HEK293 (cell line): ENCODE results near the gene TMEM184A.

Source experiments
- CTCF ChIA-PET: fragments of 350-600 bp; formaldehyde crosslinking; extraction: SDS; loops from one replicate; lab custom pipeline; 2021; ENCODE audit warnings: antibody characterized with exemption; lab: Yijun Ruan, JAX
- POLR2A ChIA-PET: fragments of 300-600 bp; formaldehyde crosslinking; extraction: SDS; loops from one replicate; lab custom pipeline; 2020; ENCODE audit warnings: antibody characterized with exemption, inconsistent platforms; lab: Yijun Ruan, JAX
- H3K27ac ChIP-seq: fragments of 200-500 bp; sonication (Bioruptor generic); 2 replicates; pipeline ENCODE4 v1.5.1; 2014; ENCODE audit warnings: low read depth, low read length, control low read depth, inconsistent platforms; ENCODE audit errors: extremely low read depth
- H3K36me3 ChIP-seq, 2 experiments: fragments of 200-500 bp in 1 of 2; sonication (Bioruptor generic) in 1 of 2; 1 replicate in 1 of 2; 2 replicates in 1 of 2; pipeline ENCODE4 v1.5.1; 2014 to 2017; ENCODE audit warnings: inconsistent platforms in 2 of 2, low read length in 2 of 2; ENCODE audit not compliant: control insufficient read depth in 2 of 2, insufficient read depth in 1 of 2
- H3K4me1 ChIP-seq: fragments of 200-500 bp; sonication (Bioruptor generic); 2 replicates; pipeline ENCODE4 v1.5.1; 2014; ENCODE audit warnings: mild to moderate bottlenecking, low read length, inconsistent platforms; ENCODE audit not compliant: control insufficient read depth, insufficient read depth
- H3K4me3 ChIP-seq: 2 replicates; pipeline ENCODE4 v1.5.1; 2011; ENCODE audit warnings: low read depth, mild to moderate bottlenecking, control low read depth, low read length, moderate library complexity
- H3K9me3 ChIP-seq: fragments of 200-500 bp; sonication (Bioruptor generic); 2 replicates; pipeline ENCODE4 v1.5.1; 2014; ENCODE audit warnings: low read depth, low read length, inconsistent platforms; ENCODE audit not compliant: control insufficient read depth, insufficient read depth
- IKZF3 ChIP-seq: fragments of 450-650 bp; IDR thresholded peaks from 2 replicates; pipeline ENCODE4 v1.5.0; 2018; ENCODE audit warnings: missing biosample characterization, mild to moderate bottlenecking, missing genetic modification characterization, moderate library complexity
- KLF7 ChIP-seq: fragments of 450-650 bp; formaldehyde crosslinking; IDR thresholded peaks from 2 replicates; pipeline ENCODE4 v1.5.1; 2016; ENCODE audit warnings: missing biosample characterization, missing genetic modification characterization, borderline replicate concordance
- MEIS1 ChIP-seq: sonication (generic); formaldehyde crosslinking; IDR thresholded peaks from 2 replicates; pipeline ENCODE4 v1.8.1; 2022; ENCODE audit warnings: missing genetic modification reagents, mild to moderate bottlenecking, borderline replicate concordance
- PATZ1 ChIP-seq: fragments of 450-650 bp; formaldehyde crosslinking; IDR thresholded peaks from 2 replicates; pipeline ENCODE4 v1.5.1; 2016; ENCODE audit warnings: missing biosample characterization, missing genetic modification characterization
- ZBTB7A ChIP-seq: fragments of 450-650 bp; formaldehyde crosslinking; IDR thresholded peaks from 2 replicates; pipeline ENCODE4 v1.5.1; 2016; ENCODE audit warnings: low read depth, missing biosample characterization, missing genetic modification characterization
- ZFP3 ChIP-seq: fragments of 450-650 bp; formaldehyde crosslinking; IDR thresholded peaks from 2 replicates; pipeline ENCODE4 v1.5.1; 2016; ENCODE audit warnings: low read depth, missing biosample characterization, missing genetic modification characterization
- ZNF175 ChIP-seq: fragments of 450-650 bp; formaldehyde crosslinking; IDR thresholded peaks from 2 replicates; pipeline ENCODE4 v1.5.1; 2016; ENCODE audit warnings: missing biosample characterization, missing genetic modification characterization
- ZNF350 ChIP-seq: fragments of 450-650 bp; formaldehyde crosslinking; IDR thresholded peaks from 2 replicates; pipeline ENCODE4 v1.5.0; 2017; ENCODE audit warnings: missing biosample characterization, mild to moderate bottlenecking, missing genetic modification characterization
- ZNF513 ChIP-seq: fragments of 450-650 bp; IDR thresholded peaks from 2 replicates; pipeline ENCODE4 v1.5.1; 2018; ENCODE audit warnings: missing biosample characterization, missing genetic modification characterization
- ZNF521 ChIP-seq: fragments of 450-650 bp; formaldehyde crosslinking; IDR thresholded peaks from 2 replicates; pipeline ENCODE4 v1.5.1; 2017; ENCODE audit warnings: missing biosample characterization, mild to moderate bottlenecking, missing genetic modification characterization
- ZNF629 ChIP-seq: fragments of 450-650 bp; formaldehyde crosslinking; IDR thresholded peaks from 2 replicates; pipeline ENCODE4 v1.5.1; 2017; ENCODE audit warnings: missing biosample characterization, missing genetic modification characterization
- ZNF658 ChIP-seq: fragments of 450-650 bp; formaldehyde crosslinking; IDR thresholded peaks from 2 replicates; pipeline ENCODE4; 2016; ENCODE audit warnings: missing biosample characterization, missing genetic modification characterization
- ZNF670 ChIP-seq: fragments of 450-650 bp; formaldehyde crosslinking; IDR thresholded peaks from 2 replicates; pipeline ENCODE4 v1.5.1; 2016; ENCODE audit warnings: missing biosample characterization, missing genetic modification characterization, low read depth
- ZNF747 ChIP-seq: fragments of 450-650 bp; formaldehyde crosslinking; IDR thresholded peaks from 2 replicates; pipeline ENCODE4 v1.5.1; 2016; ENCODE audit warnings: missing biosample characterization, missing genetic modification characterization
- TF ChIP-seq, protein P1 (sequence below): fragments of 450-650 bp; formaldehyde crosslinking; IDR thresholded peaks from 2 replicates; pipeline ENCODE4 v1.5.1; 2016; ENCODE audit warnings: missing biosample characterization, missing genetic modification characterization

The TMEM184A gene

DNA sequence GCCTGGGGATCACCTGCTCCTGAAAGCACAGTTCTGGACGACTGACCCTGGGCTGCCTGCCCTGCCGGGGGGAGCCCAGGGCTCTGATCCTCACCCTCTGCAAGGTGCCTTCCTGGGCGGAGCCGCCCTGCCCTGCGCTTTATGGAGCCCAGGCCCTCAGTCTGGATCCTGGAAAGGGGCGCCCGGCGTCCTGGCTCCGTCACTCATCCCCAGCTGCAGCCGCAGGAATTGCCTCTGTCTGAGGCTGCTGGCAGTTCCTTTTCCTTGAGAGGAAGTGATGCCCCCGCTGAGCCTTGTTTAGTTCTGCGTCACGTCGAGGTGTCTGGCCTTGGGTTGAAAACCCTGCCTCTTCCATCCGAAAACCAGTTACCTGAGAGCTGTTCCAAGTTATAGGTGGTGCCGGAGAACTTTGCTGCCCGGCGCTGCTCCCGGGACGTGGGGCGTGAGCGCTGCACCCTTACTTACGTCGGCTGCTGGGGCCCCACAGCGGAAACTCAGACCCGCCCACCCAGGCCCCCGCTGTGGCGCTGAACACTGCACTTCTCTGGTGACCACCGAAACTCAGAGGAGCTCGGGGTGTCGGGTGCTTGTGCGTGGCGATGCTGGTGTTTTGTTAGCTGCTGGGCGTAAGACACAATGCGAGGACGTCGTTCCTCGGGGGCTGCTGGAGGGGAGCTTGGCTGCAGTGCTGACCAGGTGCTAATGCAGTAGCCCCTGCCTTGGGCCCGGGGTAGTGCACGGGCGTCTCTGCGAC, 20.1 kb downstream of the TMEM184A start:
- ChIA-PET POLR2A (interaction anchor here (0.7 to 6.8 kb wide), 5 partner anchors 20 to 75 kb away, joined by 3 to 40 read pairs (median 10); partner anchors contain the start of genes PSMG3 and TMEM184A), CTCF (interaction anchor here (0.6 to 4.7 kb wide), 4 partner anchors 20 to 56 kb away, joined by 3 to 23 read pairs (median 4); partner anchors contain the start of gene TMEM184A)
- no peak overlapping the region for H3K27ac ChIP-seq
- peaks cover 0 to 17% of the 10 kb centered on the region in 2 experiments; a peak in 1 of 3 replicates for H3K36me3 ChIP-seq
- H3K9me3 ChIP-seq, result no peaks in the 10 kb centered on the region
- no peak for TF ChIP-seq ZNF521 (tag by site-specific recombination)
- H3K4me3 ChIP-seq, result no peak overlapping the region
- peaks cover 31% of the 10 kb centered on the region for H3K4me1 ChIP-seq

DNA sequence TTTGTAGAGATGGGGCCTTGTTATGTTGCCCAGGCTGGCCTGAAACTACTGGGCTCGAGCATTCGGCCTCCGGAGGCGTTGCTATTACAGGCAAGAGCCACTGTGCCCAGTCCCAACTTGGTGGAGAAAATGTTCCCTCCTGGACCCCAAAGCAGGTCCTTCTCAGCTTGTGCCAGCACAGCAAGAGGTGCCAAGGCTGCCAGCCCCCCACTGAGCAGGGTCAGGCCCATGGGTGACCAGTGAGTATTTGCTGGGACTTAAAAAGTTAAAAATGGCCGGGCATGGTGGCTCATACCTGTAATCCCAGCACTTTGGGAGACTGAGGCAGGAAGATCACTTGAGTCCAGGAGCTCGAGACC, 20.9 kb downstream of the TMEM184A start:
- peaks cover 31% of the 10 kb centered on the region for H3K4me1 ChIP-seq
- H3K27ac ChIP-seq, result no peak overlapping the region
- H3K36me3 ChIP-seq, result peaks cover 0 to 11% of the 10 kb centered on the region in 2 experiments; a peak in 1 of 3 replicates
- H3K4me3 ChIP-seq, result no peak overlapping the region
- ChIA-PET POLR2A (interaction anchor here (0.9 to 6.8 kb wide), 3 partner anchors 20 to 29 kb away, joined by 3 to 40 read pairs (median 10); partner anchors contain the start of gene TMEM184A), CTCF (interaction anchor here (0.7 to 4.7 kb wide), 4 partner anchors 21 to 40 kb away, joined by 3 to 23 read pairs (median 4); partner anchors contain the start of gene TMEM184A)
- H3K9me3 ChIP-seq, result no peaks in the 10 kb centered on the region
- TF ChIP-seq ZNF747 (tag by site-specific recombination) (no peak), ZNF629 (no peak), ZNF175 (tag by site-specific recombination) (no peak)
- TF ChIP-seq, all 188 proteins: peak for 0

DNA sequence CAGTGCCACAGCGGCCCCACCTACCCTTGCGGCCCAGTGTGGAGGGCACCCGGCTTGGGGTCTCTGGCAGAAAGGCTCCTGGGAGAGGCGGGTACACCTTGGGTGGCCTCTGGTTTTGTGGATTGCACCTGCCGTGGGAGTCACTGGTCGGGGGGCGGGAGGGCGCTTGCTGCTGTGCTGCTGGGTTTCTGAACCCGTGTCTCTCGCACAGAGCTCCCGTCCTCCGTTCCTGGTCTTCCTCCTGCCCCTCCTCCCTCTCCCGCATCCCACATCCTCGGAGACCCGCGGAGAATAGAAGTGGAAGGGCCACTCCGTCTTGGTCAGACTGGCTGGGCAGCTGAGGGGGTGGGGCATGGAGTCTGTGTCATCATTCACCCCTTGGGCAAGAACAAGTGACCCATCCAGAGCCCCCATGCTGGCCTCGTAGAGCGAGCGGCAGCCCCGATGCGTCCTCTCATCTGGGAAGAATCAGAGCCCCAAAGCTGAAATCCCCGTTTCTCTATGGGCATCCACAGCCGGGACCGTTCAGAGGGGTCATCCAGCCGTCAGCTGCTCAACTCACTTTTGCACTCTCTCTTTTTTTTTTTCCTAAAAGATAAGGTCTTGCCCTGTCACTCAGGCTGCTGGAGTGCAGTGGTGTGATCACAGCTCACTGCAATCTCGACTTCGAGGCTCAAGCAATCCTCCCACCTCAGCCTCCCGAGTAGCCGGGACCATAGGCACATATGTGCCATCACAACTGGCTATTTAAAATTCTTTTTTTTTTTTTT, 21.5 kb downstream of the TMEM184A start:
- peaks cover 31% of the 10 kb centered on the region for H3K4me1 ChIP-seq
- ChIA-PET CTCF (interaction anchor here (0.7 to 1.1 kb wide), 3 partner anchors 21 to 34 kb away, joined by 3 to 4 read pairs (median 4); partner anchors contain the start of gene TMEM184A), POLR2A (interaction anchor here (1.0 to 6.8 kb wide), 6 partner anchors 14 to 36 kb away, joined by 3 to 40 read pairs (median 8); partner anchors contain the start of gene TMEM184A)
- H3K9me3 ChIP-seq, result no peaks in the 10 kb centered on the region
- H3K27ac ChIP-seq, result no peak overlapping the region
- H3K36me3 ChIP-seq, result peaks cover 0 to 6% of the 10 kb centered on the region in 2 experiments; a peak in 1 of 3 replicates
- H3K4me3 ChIP-seq, result no peak overlapping the region
- peak; percentile 20; the same call in 1 of the 2 replicates for TF ChIP-seq IKZF3 (tag by site-specific recombination)
- no peak for TF ChIP-seq ZNF670 (tag by site-specific recombination)
- no peak for TF ChIP-seq MEIS1
- no peak for TF ChIP-seq KLF7 (tag by site-specific recombination)
- TF ChIP-seq ZBTB7A, result no peak
- TF ChIP-seq ZNF658 (tag by site-specific recombination), result no peak

- ChIA-PET POLR2A (interaction anchor here (0.7 to 2.0 kb wide), 6 partner anchors 13 to 67 kb away, joined by 3 to 17 read pairs (median 4); partner anchors contain the start of gene TMEM184A), CTCF (interaction anchor here (0.6 to 2.4 kb wide), 5 partner anchors 16 to 35 kb away, joined by 3 to 11 read pairs (median 3); partner anchors contain the start of gene TMEM184A)
- H3K4me1 ChIP-seq, result peaks cover 31% of the 10 kb centered on the region
- peak overlapping the region; percentile 62; the same call in 1 of the 2 replicates for H3K27ac ChIP-seq
- no peaks in the 10 kb centered on the region for H3K9me3 ChIP-seq
- H3K4me3 ChIP-seq, result peak overlapping the region; percentile 71
- no peaks in the 10 kb centered on the region for H3K36me3 ChIP-seq
- TF ChIP-seq ZNF513 (tag by site-specific recombination), result no peak
- no peak for TF ChIP-seq ZNF350
- TF ChIP-seq, protein P1, sequence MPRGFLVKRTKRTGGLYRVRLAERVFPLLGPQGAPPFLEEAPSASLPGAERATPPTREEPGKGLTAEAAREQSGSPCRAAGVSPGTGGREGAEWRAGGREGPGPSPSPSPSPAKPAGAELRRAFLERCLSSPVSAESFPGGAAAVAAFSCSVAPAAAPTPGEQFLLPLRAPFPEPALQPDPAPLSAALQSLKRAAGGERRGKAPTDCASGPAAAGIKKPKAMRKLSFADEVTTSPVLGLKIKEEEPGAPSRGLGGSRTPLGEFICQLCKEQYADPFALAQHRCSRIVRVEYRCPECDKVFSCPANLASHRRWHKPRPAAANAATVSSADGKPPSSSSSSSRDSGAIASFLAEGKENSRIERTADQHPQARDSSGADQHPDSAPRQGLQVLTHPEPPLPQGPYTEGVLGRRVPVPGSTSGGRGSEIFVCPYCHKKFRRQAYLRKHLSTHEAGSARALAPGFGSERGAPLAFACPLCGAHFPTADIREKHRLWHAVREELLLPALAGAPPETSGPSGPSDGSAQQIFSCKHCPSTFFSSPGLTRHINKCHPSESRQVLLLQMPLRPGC (tag by site-specific recombination), result peak; percentile 54; the same call in 1 of the 2 replicates
- no peak for TF ChIP-seq ZFP3
- TF ChIP-seq PATZ1, result peak; percentile 67
Measured at GRCh38 chr7:1533547-1534329, 22.3 kb downstream of the TMEM184A start.
